Mesenchymal stem cell (in vitro differentiated cells and primary cell): ENCODE measurements around the gene SLC25A36.
A peak's percentile ranks its signal among the peaks of the same experiment; 100 is the strongest.

Experiments used
- DNase-seq: peaks from one replicate; pipeline ENCODE4 v3.0.0-alpha.2; 2013
- H2AFZ ChIP-seq: one replicate; pipeline ENCODE4 v1.6.1; 2013; ENCODE audit warnings: low read depth, mild to moderate bottlenecking, control low read depth, inconsistent platforms, low read length, moderate library complexity
- H2AK5ac ChIP-seq: 2 replicates; pipeline ENCODE4 v1.6.1; 2013; ENCODE audit warnings: low read length, moderate library complexity, mild to moderate bottlenecking, inconsistent platforms; ENCODE audit not compliant: severe bottlenecking
- H2BK120ac ChIP-seq: one replicate; pipeline ENCODE4 v1.6.1; 2013; ENCODE audit warnings: low read depth, mild to moderate bottlenecking, inconsistent platforms, low read length, moderate library complexity
- H2BK12ac ChIP-seq, 2 experiments: one replicate each; pipeline ENCODE4 v1.6.1; 2013; ENCODE audit warnings: inconsistent platforms in 2 of 2, low read length in 2 of 2, mild to moderate bottlenecking in 2 of 2, moderate library complexity in 2 of 2, control low read depth in 1 of 2
- H2BK15ac ChIP-seq: one replicate; pipeline ENCODE4 v1.6.1; 2013; ENCODE audit warnings: mild to moderate bottlenecking, low read depth, inconsistent platforms; ENCODE audit not compliant: poor library complexity, severe bottlenecking
- H2BK5ac ChIP-seq: 2 replicates; pipeline ENCODE4 v1.6.1; 2013; ENCODE audit warnings: low read depth, mild to moderate bottlenecking, low read length, control low read depth, inconsistent platforms; ENCODE audit not compliant: poor library complexity, severe bottlenecking
- H3K14ac ChIP-seq, 2 experiments: one replicate each; pipeline ENCODE4 v1.6.1; 2013; ENCODE audit warnings: inconsistent platforms in 2 of 2, low read length in 2 of 2, control low read depth in 1 of 2, mild to moderate bottlenecking in 1 of 2, moderate library complexity in 1 of 2
- H3K18ac ChIP-seq, 2 experiments: one replicate each; pipeline ENCODE4 v1.6.1; 2013; ENCODE audit warnings: inconsistent platforms in 2 of 2, low read length in 2 of 2, control low read depth in 1 of 2, low read depth in 1 of 2, mild to moderate bottlenecking in 1 of 2
- H3K23ac ChIP-seq, 2 experiments: one replicate each; pipeline ENCODE4 v1.6.1; 2013; ENCODE audit warnings: inconsistent platforms in 2 of 2, low read length in 2 of 2, mild to moderate bottlenecking in 2 of 2, moderate library complexity in 2 of 2, control low read depth in 1 of 2
- H3K27ac ChIP-seq: 2 replicates; pipeline ENCODE4 v1.5.1; 2013; ENCODE audit warnings: mild to moderate bottlenecking, moderate library complexity, low read length, control low read depth, inconsistent platforms; ENCODE audit not compliant: poor library complexity, severe bottlenecking
- H3K27me3 ChIP-seq, 2 experiments: 2 replicates each; pipeline versions ENCODE4 v1.6.1 to v1.7.0; 2013; ENCODE audit warnings: low read length in 2 of 2, mild to moderate bottlenecking in 2 of 2, moderate library complexity in 2 of 2, control low read depth in 1 of 2, inconsistent platforms in 1 of 2; ENCODE audit not compliant: control insufficient read depth in 1 of 2, insufficient read depth in 1 of 2
- H3K36me3 ChIP-seq, 2 experiments: 2 replicates each; pipeline versions ENCODE4 v1.6.1 to v1.7.0; 2013; ENCODE audit warnings: low read length in 2 of 2, control low read depth in 1 of 2, inconsistent platforms in 1 of 2, low read depth in 1 of 2, mild to moderate bottlenecking in 1 of 2; ENCODE audit not compliant: insufficient read depth in 2 of 2, control insufficient read depth in 1 of 2
- H3K4ac ChIP-seq, 2 experiments: one replicate each; pipeline ENCODE4 v1.6.1; 2013; ENCODE audit warnings: inconsistent platforms in 2 of 2, low read length in 2 of 2, mild to moderate bottlenecking in 2 of 2, moderate library complexity in 2 of 2, control low read depth in 1 of 2, low read depth in 1 of 2
- H3K4me1 ChIP-seq: 2 replicates; pipeline ENCODE4 v1.6.1; 2013; ENCODE audit warnings: low read depth, low read length, control low read depth; ENCODE audit not compliant: control insufficient read depth, insufficient read depth
- H3K4me2 ChIP-seq: 2 replicates; pipeline ENCODE4 v1.6.1; 2013; ENCODE audit warnings: low read length, mild to moderate bottlenecking, inconsistent platforms; ENCODE audit not compliant: poor library complexity, severe bottlenecking
- H3K4me3 ChIP-seq, 2 experiments: 2 replicates each; pipeline versions ENCODE4 v1.5.1 to v1.7.0; 2013; ENCODE audit warnings: low read length in 2 of 2, mild to moderate bottlenecking in 2 of 2, control low read depth in 1 of 2, low read depth in 1 of 2; ENCODE audit not compliant: insufficient read depth in 1 of 2
- H3K79me1 ChIP-seq: replicated peaks from 2 replicates; pipeline ENCODE4 v1.6.1; 2013; ENCODE audit warnings: mild to moderate bottlenecking, control low read depth, low read length, inconsistent platforms; ENCODE audit not compliant: poor library complexity, severe bottlenecking
- H3K9ac ChIP-seq: 2 replicates; pipeline ENCODE4 v1.7.0; 2013; ENCODE audit warnings: mild to moderate bottlenecking, low read length, moderate library complexity
- H3K9me3 ChIP-seq: 2 replicates; pipeline ENCODE4 v1.7.0; 2013; ENCODE audit warnings: mild to moderate bottlenecking, low read length; ENCODE audit not compliant: control insufficient read depth
- H4K8ac ChIP-seq: one replicate; pipeline ENCODE4 v1.6.1; 2013; ENCODE audit warnings: inconsistent platforms, mild to moderate bottlenecking, low read length, moderate library complexity
- H4K91ac ChIP-seq: one replicate; pipeline ENCODE4 v1.6.1; 2013; ENCODE audit warnings: mild to moderate bottlenecking, low read length, inconsistent platforms
- WGBS: methylation state at CpG from one replicate; pipeline ENCODE4 v1.1.7; 2013; ENCODE audit warnings: mixed read lengths; 5-methylcytosine and 5-hydroxymethylcytosine counted together

The SLC25A36 gene

GRCh38 chr3:141000027-141000663, 58.5 kb downstream of the SLC25A36 start:
- WGBS, result 11% methylated on average over 2 of the region's 2 CpGs
- H3K27ac ChIP-seq, result no peak overlapping the region
- H3K9ac ChIP-seq, result no peak overlapping the region

GRCh38 chr3:141000686-141001085, 59.0 kb downstream of the SLC25A36 start:
- 85% methylated on average over 2 of the region's 2 CpGs for WGBS

More at GRCh38 chr3:141000027-141000663, 58.5 kb downstream of the SLC25A36 start:
- H2AK5ac ChIP-seq, result no peak overlapping the region
- H3K4me1 ChIP-seq, result no peaks in the 10 kb centered on the region
- no peak overlapping the region for H2AFZ ChIP-seq
- no peak overlapping the region for H2BK12ac ChIP-seq
- H3K79me1 ChIP-seq, result no peaks in the 10 kb centered on the region
- H3K4ac ChIP-seq, result no peak overlapping the region
- no peak overlapping the region for H2BK120ac ChIP-seq
- H3K23ac ChIP-seq, result no peak overlapping the region
- no peak overlapping the region for H4K91ac ChIP-seq
- peaks cover 6 to 7% of the 10 kb centered on the region in 2 experiments for H3K27me3 ChIP-seq
- no peak overlapping the region for H3K18ac ChIP-seq
- H3K4me3 ChIP-seq, result no peak overlapping the region
- no peaks in the 10 kb centered on the region for H3K36me3 ChIP-seq
- no peak overlapping the region for H4K8ac ChIP-seq
- no peak overlapping the region for H2BK15ac ChIP-seq
- H3K4me2 ChIP-seq, result no peak overlapping the region
- no peak overlapping the region for H2BK5ac ChIP-seq
- no peaks in the 10 kb centered on the region for H3K9me3 ChIP-seq
- peak; percentile 62 for DNase-seq
- H3K14ac ChIP-seq, result no peak overlapping the region

GRCh38 chr3:141006344-141006743, 64.7 kb downstream of the SLC25A36 start:
- no peak for DNase-seq
- H2BK120ac ChIP-seq, result no peak overlapping the region
- H2AK5ac ChIP-seq, result no peak overlapping the region
- H3K79me1 ChIP-seq, result no peaks in the 10 kb centered on the region
- no peak overlapping the region for H2BK15ac ChIP-seq
- no peak overlapping the region for H3K9ac ChIP-seq
- no peak overlapping the region for H4K8ac ChIP-seq
- no peak overlapping the region for H2BK5ac ChIP-seq
- H3K27me3 ChIP-seq, result peaks cover 0 to 10% of the 10 kb centered on the region in 2 experiments
- H3K27ac ChIP-seq, result no peak overlapping the region
- no peak overlapping the region for H3K14ac ChIP-seq
- H3K4me2 ChIP-seq, result no peak overlapping the region
- H3K4me3 ChIP-seq, result no peak overlapping the region
- H4K91ac ChIP-seq, result no peak overlapping the region
- no peaks in the 10 kb centered on the region for H3K36me3 ChIP-seq
- H3K9me3 ChIP-seq, result no peaks in the 10 kb centered on the region
- H2AFZ ChIP-seq, result no peak overlapping the region
- H3K4ac ChIP-seq, result no peak overlapping the region
- H3K4me1 ChIP-seq, result no peaks in the 10 kb centered on the region
- H3K23ac ChIP-seq, result no peak overlapping the region
- WGBS, result 100% methylated on average over 1 of the region's 1 CpG
- no peak overlapping the region for H3K18ac ChIP-seq
- H2BK12ac ChIP-seq, result no peak overlapping the region

More at GRCh38 chr3:141000686-141001085, 59.0 kb downstream of the SLC25A36 start:
- Histone ChIP-seq H3K4me1 (no peaks in the 10 kb centered on the region), H3K18ac (no peak overlapping the region), H3K23ac (no peak overlapping the region), H2BK5ac (no peak overlapping the region), H3K4me3 (no peak overlapping the region), H3K79me1 (no peaks in the 10 kb centered on the region), H2AK5ac (no peak overlapping the region), H3K27ac (no peak overlapping the region), H2AFZ (no peak overlapping the region), H2BK12ac (no peak overlapping the region), H4K8ac (no peak overlapping the region), H3K4ac (no peak overlapping the region), H4K91ac (no peak overlapping the region), H2BK120ac (no peak overlapping the region), H2BK15ac (no peak overlapping the region), H3K27me3 (peaks cover 6 to 7% of the 10 kb centered on the region in 2 experiments), H3K36me3 (no peaks in the 10 kb centered on the region), H3K14ac (no peak overlapping the region), H3K9ac (no peak overlapping the region), H3K9me3 (no peaks in the 10 kb centered on the region), H3K4me2 (no peak overlapping the region)
- no peak for DNase-seq

- Histone ChIP-seq H3K79me1 (no peaks in the 10 kb centered on the region), H2BK120ac (no peak overlapping the region), H4K91ac (no peak overlapping the region), H3K4me2 (no peak overlapping the region), H3K36me3 (no peaks in the 10 kb centered on the region), H3K27me3 (peaks cover 7 to 17% of the 10 kb centered on the region in 2 experiments), H3K9ac (no peak overlapping the region), H4K8ac (no peak overlapping the region), H2AFZ (no peak overlapping the region), H3K18ac (no peak overlapping the region), H3K23ac (no peak overlapping the region), H3K4ac (no peak overlapping the region), H2AK5ac (no peak overlapping the region), H3K9me3 (no peaks in the 10 kb centered on the region), H3K14ac (no peak overlapping the region), H3K27ac (no peak overlapping the region), H2BK12ac (no peak overlapping the region), H3K4me1 (no peaks in the 10 kb centered on the region), H3K4me3 (no peak overlapping the region), H2BK15ac (no peak overlapping the region), H2BK5ac (no peak overlapping the region)
- DNase-seq, result no peak
- 63% methylated on average over 2 of the region's 3 CpGs for WGBS
These were observed 67.9 kb downstream of the SLC25A36 start for GRCh38 chr3:141009496-141009895.
